Vagina (tissue), 2 donors: Measurements from ENCODE around the gene PARVB.

Experiments
- CTCF ChIP-seq, 3 experiments: fragments of 450-650 bp in 2 of 3; fragments of 200-600 bp in 1 of 3; sonication (generic) in 1 of 3; IDR thresholded peaks; one replicate each; pipeline ENCODE4 v1.5.1; 2017 to 2019; ENCODE audit warnings: antibody characterized with exemption in 3 of 3, mild to moderate bottlenecking in 2 of 3, moderate library complexity in 2 of 3
- POLR2AphosphoS5 ChIP-seq, 2 donors: sonication (generic); formaldehyde crosslinking; IDR thresholded peaks; one replicate each; pipeline ENCODE4 v1.9.0; 2017; ENCODE audit warnings: antibody characterized with exemption in 2 of 2, mild to moderate bottlenecking in 2 of 2, low read depth in 1 of 2; ENCODE audit not compliant: insufficient read depth in 1 of 2

DNA sequence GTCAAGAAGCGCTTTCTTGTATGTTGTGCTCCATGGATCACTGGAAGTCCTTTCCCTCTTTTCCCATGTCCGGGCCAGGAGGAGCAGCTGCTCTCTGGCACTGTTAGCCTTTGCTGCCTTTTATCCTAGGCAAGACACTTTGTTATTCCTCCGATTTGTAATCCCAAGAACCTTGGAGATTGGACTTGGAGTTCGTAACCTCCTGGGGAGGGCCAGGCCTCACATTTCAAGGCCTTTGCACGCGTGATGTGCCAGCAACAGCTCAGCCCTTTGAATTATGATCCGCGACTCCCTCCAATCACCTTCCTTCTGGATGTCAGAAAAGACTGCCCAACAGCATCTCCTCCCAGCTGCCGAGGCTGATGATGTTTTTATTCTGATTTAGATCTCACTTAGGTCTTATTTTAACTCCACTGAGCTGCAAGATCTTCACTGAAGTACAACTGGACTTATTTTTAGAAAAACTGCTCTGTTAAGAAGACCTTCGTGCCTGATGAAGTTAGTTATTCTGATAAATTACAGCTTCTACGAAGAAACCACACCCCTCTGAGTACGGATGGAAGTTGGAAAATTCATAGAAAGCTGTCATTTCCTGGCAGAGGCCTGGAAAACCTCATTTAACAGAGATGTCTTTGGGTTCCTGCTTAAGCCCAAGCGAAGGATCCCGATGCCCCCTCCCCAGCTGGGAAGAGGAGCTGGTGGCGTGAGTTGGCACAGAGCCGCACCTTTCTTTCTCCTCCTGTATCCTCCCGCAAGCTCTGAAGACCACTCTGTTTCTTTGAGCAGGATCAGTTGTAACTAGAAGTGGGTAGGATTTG is 62.4 kb downstream of the PARVB start:
- no peak for TF ChIP-seq POLR2AphosphoS5 (IDR thresholded peaks at IDR 0.05; ENCODE audit: insufficient read depth in 1 of 2, low read depth in 1 of 2)
- no peak for TF ChIP-seq CTCF (IDR thresholded peaks at IDR 0.05)
